ENCODE measurements around the gene FOXN1.

Gene FOXN1

DNA sequence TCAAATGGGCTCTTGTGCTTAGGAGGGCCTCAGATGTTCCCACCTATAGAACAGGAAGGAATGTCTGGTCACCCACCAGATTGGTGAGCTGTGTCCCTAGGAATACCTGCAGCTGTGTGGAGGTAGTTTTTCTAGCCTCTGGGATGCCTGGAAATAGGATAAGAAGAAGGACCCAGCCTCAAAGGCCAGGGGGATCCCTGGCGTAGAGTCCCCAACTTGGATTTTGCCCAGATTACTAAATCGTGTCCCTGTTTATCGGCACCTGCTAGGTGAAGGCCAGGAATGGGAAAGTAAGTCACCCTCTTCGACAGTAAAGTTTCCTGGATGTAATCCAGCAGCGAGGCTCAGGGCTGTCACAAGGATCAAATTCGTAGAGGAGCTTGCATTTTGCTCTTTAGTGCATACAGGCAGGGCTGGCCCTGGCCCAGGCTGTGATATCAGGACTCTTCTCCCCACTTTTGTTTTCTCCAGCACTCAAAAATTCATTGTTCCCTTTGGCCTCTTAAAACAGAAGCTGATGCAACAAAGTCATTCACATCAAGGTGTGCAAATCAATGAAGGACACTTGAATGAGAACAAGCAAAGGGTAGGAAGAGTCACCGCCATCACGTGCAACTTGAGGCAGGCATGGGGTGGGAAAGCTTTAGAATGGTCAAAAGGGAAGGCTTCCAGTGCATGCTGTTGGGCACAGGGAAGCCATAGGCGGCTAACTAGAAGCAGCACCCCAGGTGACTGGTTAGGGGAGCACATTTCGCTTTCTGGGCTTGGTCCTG, 25.2 kb upstream of the FOXN1 start:
- no peak for TF ChIP-seq ZFX (IDR thresholded peaks at IDR 0.05)
- TF ChIP-seq, protein P1, sequence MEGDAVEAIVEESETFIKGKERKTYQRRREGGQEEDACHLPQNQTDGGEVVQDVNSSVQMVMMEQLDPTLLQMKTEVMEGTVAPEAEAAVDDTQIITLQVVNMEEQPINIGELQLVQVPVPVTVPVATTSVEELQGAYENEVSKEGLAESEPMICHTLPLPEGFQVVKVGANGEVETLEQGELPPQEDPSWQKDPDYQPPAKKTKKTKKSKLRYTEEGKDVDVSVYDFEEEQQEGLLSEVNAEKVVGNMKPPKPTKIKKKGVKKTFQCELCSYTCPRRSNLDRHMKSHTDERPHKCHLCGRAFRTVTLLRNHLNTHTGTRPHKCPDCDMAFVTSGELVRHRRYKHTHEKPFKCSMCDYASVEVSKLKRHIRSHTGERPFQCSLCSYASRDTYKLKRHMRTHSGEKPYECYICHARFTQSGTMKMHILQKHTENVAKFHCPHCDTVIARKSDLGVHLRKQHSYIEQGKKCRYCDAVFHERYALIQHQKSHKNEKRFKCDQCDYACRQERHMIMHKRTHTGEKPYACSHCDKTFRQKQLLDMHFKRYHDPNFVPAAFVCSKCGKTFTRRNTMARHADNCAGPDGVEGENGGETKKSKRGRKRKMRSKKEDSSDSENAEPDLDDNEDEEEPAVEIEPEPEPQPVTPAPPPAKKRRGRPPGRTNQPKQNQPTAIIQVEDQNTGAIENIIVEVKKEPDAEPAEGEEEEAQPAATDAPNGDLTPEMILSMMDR (conservative IDR thresholded peaks at IDR 0.05) = no peak
- H3K27ac ChIP-seq = no peak overlapping the region

DNA sequence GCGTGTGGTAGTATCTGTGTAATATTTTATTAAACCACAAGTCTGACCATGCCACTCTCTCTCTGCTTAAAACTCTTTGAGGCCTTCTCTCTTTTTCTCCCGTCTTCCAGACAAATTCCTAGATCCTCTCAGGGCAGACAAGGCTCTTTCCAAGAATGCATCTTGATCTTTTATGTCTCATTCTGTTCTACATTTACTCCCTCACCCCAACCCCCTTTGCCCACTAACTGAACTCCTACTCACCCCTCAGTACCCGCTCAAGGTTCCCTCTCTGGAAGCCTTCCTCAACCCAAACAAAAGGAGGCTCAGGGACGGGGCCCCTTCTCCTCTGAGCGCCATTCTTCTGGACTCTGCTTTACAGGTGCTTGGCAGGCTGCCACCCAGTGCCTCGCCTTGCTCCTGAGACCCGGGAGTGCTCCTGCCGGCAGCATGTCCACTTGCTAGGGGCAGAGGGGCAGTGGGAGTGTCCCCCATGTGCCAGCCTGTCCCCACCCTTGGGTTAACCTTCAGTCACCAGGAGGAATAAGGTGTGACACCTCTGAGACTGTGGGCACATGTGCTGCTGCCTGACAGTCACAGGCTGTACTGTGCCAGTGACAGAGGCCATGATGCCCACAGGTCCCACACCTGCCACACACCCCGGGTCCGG, 23.5 kb upstream of the FOXN1 start:
- no peak for TF ChIP-seq ZFX (IDR thresholded peaks at IDR 0.05)
- TF ChIP-seq, protein P1 (conservative IDR thresholded peaks at IDR 0.05) = no peak
- no peak overlapping the region for H3K27ac ChIP-seq

DNA sequence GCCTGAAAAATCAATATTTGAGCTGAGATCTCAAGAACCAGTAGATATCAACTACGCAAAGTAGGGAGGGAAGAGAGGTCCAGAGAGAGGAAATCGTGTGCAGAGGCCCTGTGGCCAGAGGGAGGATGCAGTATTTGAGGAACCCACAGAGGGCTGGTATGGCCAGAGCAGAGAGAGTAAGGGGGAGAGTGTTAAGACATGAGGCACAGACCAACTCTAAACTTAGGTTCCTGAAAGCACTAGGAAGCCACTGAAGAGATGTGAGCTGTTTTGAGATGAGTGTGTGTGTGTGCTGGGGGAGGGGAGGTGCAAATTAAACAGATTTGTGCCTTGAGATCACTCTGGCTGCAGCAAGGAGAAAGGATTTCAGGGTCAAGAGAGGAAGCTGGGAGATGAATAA, 21.9 kb upstream of the FOXN1 start:
- H3K27ac ChIP-seq = no peak overlapping the region

DNA sequence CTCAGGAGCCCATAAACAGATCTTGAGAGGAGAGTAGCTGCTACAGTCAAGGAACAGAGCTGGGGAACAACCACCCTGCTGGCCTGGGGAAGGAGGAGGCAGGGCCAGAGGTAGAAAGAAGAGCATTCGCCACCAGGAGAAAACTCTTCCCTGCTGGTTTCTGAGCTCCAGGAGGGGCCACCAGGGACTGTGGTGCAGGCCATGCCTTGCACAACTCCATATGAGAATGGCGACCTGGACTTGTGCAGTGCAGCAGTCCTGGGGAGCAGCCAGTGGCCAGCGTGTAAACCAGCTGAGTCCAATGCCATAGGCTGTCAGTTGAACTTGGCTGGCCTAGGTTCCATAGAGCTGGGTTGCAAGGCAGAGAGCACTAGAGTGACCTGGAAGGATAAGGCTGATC, 21.1 kb upstream of the FOXN1 start:
- no peak for TF ChIP-seq ZFX (IDR thresholded peaks at IDR 0.05)
- TF ChIP-seq, protein P1 (conservative IDR thresholded peaks at IDR 0.05) = no peak
- H3K27ac ChIP-seq = no peak overlapping the region

More for the DNA sequence above, 21.9 kb upstream of the FOXN1 start:
- TF ChIP-seq, protein P1 (conservative IDR thresholded peaks at IDR 0.05) = no peak
- no peak for TF ChIP-seq ZFX (IDR thresholded peaks at IDR 0.05)

DNA sequence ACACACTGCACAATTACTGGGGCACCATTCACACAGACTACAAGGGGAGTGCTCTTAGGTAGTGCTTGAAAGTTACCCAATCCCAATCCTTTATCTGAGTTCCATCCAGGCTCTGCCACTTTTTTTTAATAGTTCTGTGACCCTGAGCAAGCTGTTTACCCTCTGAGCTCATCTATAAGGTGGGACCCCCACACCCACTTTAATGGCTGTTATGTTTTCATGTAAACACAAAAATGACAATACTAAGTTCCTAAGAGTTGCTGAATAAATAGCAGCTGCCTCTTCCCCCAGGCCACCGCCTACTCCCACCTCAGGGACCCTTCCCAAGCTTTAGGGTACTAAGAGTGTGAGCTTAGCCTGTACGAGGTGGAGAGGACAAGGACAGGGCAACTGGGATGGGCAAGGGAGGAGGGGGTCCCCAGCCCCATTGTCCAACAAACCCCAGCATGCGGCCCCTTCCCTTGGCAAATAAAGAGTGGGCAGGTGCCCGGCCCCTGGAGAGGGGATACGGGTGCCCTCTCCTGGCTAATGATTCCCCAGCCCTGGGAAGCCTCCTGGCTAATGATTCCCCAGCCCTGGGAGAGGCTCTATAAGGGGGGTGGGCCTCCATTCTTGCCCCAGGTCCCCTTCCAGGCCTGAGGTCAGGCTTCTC, 18.1 kb upstream of the FOXN1 start:
- no peak for TF ChIP-seq ZFX (IDR thresholded peaks at IDR 0.05)
- TF ChIP-seq, protein P1 (conservative IDR thresholded peaks at IDR 0.05) = no peak
- no peak overlapping the region for H3K27ac ChIP-seq

DNA sequence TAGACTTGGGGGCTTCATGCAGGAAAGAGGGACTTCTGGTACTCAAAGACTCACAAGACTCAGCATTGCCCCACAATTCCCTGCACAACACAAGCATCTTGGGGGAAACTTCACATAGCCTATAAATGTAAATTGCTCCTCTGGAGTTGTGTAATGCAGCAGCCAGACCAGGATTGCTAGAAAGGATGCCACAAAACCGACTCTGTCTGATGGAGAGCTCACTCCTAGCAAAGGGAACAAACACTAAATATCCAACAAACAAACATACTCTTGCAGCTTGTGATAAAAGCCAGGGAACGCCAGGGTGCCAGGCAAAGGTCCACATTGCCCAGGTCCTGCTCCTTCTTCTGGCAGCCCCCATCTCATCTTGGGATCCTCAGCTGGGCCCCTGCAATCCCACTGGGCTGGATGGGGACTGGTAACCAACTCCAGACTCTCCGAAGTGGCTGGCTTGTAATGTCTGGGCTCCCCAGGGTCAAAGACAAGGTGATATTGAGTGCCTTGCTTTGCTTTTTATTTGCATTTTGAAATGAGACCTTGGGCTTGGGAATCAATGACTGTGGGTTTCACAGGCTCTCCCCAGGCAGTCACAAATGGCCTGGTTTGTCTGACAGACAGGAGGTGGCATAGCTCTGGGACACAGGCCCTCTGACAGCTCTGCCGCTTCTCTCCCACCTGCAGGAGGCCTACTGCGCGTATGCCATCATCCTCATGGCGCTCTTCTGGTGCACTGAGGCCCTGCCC, 17.4 kb upstream of the FOXN1 start:
- TF ChIP-seq, protein P1 (conservative IDR thresholded peaks at IDR 0.05) = no peak
- TF ChIP-seq ZFX (IDR thresholded peaks at IDR 0.05) = no peak
- H3K27ac ChIP-seq = no peak overlapping the region

Data from C4-2B (cell line).